NCI-H460 (cell line): ENCODE results near the gene RREB1. TPM values are rescaled to one million over a fixed set of nuclear protein-coding genes. Genes with fewer than 3 reads are reported as not detected.
A peak's percentile ranks its signal among the peaks of the same experiment; 100 is the strongest.

ENCODE experiments used
- DNase-seq: peaks from one replicate; pipeline ENCODE4 v3.0.0-alpha.2; 2016; ENCODE audit warnings: low read depth; ENCODE audit errors: extremely low read depth
- polyA plus RNA-seq: library from polyadenylated mRNA; depleted of rRNA; stranded (reverse); fragments of >200 nt; gene quantifications from 2 replicates; pipeline ENCODE4 v1.2.3, GENCODE V29; 2014; cell fraction: nucleus; rRNA removed
- total RNA-seq: library from RNA; depleted of rRNA; stranded (reverse); fragments of >200 nt; shearing (Covaris generic); gene quantifications from 2 replicates; pipeline ENCODE4 v1.2.3, GENCODE V29; 2014; rRNA removed

The RREB1 gene, protein sequence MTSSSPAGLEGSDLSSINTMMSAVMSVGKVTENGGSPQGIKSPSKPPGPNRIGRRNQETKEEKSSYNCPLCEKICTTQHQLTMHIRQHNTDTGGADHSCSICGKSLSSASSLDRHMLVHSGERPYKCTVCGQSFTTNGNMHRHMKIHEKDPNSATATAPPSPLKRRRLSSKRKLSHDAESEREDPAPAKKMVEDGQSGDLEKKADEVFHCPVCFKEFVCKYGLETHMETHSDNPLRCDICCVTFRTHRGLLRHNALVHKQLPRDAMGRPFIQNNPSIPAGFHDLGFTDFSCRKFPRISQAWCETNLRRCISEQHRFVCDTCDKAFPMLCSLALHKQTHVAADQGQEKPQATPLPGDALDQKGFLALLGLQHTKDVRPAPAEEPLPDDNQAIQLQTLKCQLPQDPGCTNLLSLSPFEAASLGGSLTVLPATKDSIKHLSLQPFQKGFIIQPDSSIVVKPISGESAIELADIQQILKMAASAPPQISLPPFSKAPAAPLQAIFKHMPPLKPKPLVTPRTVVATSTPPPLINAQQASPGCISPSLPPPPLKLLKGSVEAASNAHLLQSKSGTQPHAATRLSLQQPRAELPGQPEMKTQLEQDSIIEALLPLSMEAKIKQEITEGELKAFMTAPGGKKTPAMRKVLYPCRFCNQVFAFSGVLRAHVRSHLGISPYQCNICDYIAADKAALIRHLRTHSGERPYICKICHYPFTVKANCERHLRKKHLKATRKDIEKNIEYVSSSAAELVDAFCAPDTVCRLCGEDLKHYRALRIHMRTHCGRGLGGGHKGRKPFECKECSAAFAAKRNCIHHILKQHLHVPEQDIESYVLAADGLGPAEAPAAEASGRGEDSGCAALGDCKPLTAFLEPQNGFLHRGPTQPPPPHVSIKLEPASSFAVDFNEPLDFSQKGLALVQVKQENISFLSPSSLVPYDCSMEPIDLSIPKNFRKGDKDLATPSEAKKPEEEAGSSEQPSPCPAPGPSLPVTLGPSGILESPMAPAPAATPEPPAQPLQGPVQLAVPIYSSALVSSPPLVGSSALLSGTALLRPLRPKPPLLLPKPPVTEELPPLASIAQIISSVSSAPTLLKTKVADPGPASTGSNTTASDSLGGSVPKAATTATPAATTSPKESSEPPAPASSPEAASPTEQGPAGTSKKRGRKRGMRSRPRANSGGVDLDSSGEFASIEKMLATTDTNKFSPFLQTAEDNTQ (N-terminal part only)
- 8.7 TPM in 2 replicates for total RNA-seq
- polyA plus RNA-seq = 3.3 and 6.3 TPM in 2 replicates

DNA sequence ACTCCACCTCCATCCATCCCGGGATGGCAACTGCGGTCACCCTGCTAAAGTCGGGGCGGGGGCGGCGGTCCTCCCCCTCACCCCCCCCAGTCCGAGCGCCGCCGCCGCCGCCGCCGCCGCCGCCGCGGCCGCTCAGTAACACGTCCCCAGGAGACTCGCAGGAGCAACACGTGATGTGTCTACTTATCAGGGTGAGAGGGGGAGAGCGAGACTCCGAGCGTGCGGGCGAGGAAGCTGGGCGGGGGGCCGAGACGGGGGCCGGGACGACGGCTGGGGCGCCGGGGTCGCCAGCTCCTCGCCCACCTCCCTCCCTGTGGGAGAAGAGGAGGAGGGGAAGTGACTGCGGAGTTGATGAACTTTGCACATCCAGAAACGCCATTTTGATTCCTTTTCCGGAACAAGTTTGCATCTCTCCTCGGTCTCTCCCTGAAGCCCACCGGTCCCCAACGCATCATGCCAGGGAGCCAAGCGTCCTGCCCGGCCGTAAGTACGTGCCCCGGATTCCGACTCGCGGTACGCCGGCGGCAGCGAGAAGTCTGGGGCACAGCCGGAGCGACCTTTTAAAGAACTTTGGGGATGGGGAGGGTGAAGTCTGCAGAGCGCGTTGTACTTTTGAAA is at the start of gene RREB1:
Gene RREB1 (plus strand): TSS at position 384 of the 618 bp plus-strand sequence. CDS start 73,951 bp downstream, outside the sequence.
- DNase-seq = peak; percentile 28

DNA sequence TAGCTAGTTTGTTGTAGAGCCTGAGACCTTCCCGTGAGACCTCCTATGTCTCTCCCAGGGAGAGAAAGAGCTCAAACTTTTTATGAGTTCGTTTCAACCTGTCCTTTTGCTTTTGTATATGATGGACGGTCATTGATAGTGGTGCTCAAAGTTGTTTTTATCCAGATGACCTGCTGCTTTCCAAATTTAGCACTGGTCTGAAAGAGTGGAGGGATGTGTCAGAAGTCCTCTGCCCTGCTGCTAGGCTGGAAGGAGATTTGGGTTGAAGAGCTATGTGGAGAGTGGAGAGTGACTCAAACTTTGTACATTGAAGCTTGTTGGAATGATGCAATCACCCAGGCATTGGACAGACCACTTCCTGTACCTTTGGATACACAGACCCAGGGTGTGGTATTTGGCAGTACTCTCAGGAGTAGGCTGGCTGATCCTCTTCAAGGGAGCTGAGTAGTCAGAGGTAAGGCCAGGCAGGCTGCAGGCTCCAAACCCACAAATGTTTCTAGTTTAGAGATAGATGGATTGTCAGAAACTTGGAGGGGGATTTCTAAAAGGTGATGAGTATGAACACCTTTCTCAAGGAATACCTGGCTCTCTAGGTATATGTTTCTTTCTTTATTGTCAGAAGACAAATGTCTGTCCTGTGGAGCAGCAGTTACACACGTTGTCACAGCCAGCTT is 49.4 kb upstream of the RREB1 start:
- peak; percentile 59 for DNase-seq

GRCh38 chr6:7060769-7061516 is 46.8 kb upstream of the RREB1 start:
- DNase-seq = no peak

DNA sequence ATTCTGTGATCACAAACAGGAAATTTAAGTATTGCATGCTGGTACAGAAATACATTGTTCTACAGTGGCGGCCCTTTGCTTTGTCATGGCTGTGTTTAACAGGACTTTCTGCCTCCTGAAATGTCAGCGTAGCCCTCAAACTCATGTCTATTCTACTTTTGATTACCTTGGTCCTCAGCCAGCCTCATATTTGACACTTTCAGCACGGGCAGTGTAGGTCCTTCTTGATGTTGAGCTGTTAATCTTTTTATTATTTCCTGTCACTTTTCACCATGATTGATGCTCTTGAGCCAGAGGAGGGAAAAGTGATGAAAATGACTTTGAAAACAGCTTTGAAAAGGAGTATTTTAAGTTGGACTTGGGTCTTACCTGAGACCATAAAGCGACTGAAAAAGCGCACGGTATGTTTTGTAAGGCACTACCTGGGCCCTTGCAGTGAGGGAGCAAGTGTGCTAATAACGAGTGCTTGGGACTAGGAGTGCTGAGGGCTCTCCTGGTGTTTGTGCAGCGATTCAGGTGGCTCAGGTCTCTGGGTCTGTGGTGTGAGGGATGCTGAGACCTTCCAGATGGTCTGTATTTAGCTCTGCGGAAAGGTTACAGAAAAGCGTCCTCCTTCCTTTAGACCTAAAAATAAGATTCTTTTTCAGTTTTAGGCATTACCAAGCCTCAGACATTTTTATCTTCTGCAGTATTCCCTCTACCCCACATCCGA is 45.2 kb upstream of the RREB1 start:
- DNase-seq = no peak

GRCh38 chr6:7067305-7067704 is 40.5 kb upstream of the RREB1 start:
- DNase-seq = no peak

GRCh38 chr6:7071405-7071804 is 36.4 kb upstream of the RREB1 start:
- no peak for DNase-seq

DNA sequence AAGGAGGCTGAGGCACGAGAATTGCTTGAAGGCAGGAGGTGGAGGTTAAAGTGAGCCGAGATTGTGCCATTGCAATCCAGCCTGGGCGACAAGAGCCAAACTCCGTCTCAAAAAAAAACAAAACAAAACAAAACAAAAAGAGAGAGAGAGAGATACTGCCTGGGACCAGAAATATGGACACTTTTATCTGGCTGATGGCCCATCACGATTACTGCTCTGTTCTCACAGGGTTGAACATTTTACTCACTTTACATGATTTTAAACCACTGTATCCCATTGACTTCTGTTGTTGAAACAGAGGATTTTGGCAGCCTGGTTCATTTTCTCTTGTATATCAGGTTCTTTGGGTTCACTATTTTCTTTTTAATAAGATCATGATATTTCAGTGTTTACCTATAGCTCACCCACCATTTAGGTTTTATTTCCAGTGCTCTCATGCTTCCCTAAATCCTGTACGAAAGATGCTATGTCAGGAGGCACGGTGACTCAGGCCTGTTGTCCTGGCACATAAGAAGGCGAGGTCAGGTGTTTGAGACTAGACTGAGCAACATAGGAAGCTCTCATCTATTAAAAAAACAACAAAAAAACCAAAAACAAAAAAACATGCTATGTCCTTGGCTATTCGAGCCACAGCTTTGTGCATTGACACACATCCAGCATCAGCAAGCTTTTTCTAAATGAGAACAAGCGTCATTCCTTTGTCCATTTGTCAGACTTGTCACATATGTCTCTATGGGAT is 34.5 kb upstream of the RREB1 start:
- no peak for DNase-seq

DNA sequence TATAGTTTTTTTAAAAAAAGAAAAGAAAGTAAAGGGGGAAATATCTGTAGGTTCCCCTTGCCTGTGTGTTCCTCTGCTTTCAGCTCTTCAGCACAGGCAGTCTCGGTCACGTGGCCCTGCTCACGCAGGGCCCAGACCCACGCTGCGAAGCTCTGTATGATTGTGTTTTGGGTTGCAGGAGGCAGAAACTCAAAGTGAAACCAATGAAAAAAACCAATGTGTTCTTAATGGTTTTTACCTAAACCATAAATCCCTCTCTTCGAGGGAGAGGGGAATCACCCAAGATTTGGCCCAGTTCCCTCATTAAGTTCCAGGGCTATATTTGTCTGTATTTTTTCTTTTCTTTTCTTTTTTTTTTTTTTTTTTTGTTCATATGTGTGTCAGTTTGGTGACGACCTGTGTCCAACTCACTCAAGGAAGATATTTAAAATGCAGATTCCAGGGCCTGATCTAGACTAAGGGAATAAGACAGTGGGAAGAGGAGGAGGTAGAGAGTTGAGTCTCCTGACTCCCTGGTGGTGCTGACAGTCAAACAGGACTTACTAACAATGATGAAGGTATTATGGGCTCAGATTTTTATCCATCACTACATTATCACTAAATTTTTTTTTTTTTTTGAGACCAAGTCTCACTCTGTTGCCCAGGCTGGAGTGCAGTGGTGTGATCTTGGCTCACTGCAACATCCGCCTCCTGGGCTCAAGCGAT is 33.8 kb upstream of the RREB1 start:
- no peak for DNase-seq

- DNase-seq = no peak
These were observed 32.9 kb upstream of the RREB1 start for GRCh38 chr6:7074870-7075269.

DNA sequence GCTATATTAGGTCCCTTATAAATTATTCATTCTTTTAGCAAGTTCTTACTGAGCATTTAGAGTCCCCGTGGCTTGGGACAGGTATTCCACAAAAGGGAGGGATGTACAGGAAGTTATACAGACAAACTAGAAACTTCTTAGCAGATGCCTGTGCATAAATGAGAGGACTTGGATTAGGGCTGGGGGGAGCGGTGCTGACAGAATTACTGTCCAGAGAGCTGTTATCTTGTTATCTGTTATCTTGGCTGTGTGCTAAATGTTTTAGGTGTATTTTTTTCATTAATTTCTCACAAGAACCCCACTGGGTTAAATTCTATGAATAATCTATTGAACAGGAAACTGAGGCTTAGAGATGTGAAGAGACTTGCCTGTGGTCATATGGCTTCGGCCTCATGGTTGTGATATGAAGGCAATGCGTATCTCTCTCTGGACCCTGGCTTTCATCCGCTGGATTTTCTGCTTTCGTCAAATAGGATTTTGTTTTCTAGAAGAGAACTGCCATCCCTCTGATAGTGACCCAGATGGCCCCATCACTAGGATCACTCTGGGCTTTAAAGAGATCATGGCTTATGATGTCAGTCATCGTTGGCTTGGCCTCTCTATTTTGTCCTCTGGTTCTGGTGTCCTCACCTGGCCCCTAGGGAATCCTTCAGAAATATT is 32.3 kb upstream of the RREB1 start:
- DNase-seq = no peak

GRCh38 chr6:7077856-7078255 is 29.9 kb upstream of the RREB1 start:
- DNase-seq = no peak

- no peak for DNase-seq
These were observed 28.9 kb upstream of the RREB1 start for GRCh38 chr6:7078856-7079255.

- DNase-seq = no peak
These were observed 27.4 kb upstream of the RREB1 start for GRCh38 chr6:7080311-7080710.

- DNase-seq = no peak
These were observed 21.9 kb upstream of the RREB1 start for GRCh38 chr6:7085911-7086310.

- DNase-seq = no peak
These were observed 21.3 kb upstream of the RREB1 start for GRCh38 chr6:7086488-7086887.

DNA sequence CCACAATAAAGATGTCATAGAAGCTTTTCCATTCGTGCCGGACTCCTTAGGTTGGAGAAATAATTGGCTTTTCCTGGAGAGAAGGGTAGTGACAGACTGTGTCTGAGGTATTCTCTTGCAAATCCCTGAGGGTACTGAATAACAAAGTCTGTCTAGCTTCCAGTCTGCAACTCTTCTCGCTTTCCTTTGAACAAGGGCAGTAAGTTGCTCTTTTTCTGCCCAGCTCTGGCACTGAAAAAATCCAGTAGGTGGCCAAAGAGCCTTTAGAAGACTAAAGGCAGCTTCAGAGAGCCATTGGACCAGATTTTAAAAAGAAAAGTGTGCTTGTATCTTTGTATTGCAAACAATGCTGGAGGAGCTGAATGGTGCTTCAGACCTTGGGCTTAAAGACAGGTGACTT is 20.7 kb upstream of the RREB1 start:
- DNase-seq = no peak
